Activated CD4-positive, alpha-beta memory T cell treated with anti-CD3 and anti-CD28 coated beads, Interleukin-2, amount 10 ng/mL, durations not matched to agents 7 days and 5 days (primary cell): Measurements from ENCODE around the gene RHOV. TPM values are rescaled to one million over a fixed set of nuclear protein-coding genes. Genes with fewer than 3 reads are reported as not detected.

Experiments
- CTCF ChIA-PET: fragments of 350-600 bp; sonication (Branson Sonifier 250); formaldehyde crosslinking; loops from one replicate; lab custom pipeline; 2021; ENCODE audit warnings: antibody characterized with exemption, inconsistent platforms; lab: Charles Lee
- POLR2A ChIA-PET: fragments of 350-600 bp; sonication (Branson Sonifier 250); formaldehyde crosslinking; loops from one replicate; lab custom pipeline; 2021; ENCODE audit warnings: antibody characterized with exemption; lab: Charles Lee
- DNase-seq: peaks from one replicate; pipeline ENCODE4 v3.0.0-alpha.2; 2020
- H3K27ac Mint-ChIP-seq: one replicate; pipeline ENCODE4 v1.8.0; 2021; ENCODE audit warnings: mild to moderate bottlenecking, mixed read lengths
- H3K27me3 Mint-ChIP-seq: one replicate; pipeline ENCODE4 v1.8.0; 2021; ENCODE audit warnings: mixed read lengths
- H3K36me3 Mint-ChIP-seq: one replicate; pipeline ENCODE4 v1.8.0; 2021; ENCODE audit warnings: low read depth, mixed read lengths
- H3K4me1 Mint-ChIP-seq: one replicate; pipeline ENCODE4 v1.8.0; 2021; ENCODE audit warnings: mixed read lengths
- H3K4me3 Mint-ChIP-seq: one replicate; pipeline ENCODE4 v1.8.0; 2021; ENCODE audit warnings: mild to moderate bottlenecking, mixed read lengths
- H3K9me3 Mint-ChIP-seq: one replicate; pipeline ENCODE4 v1.8.0; 2021; ENCODE audit warnings: mixed read lengths
- total RNA-seq, 2 experiments: library from RNA; stranded (reverse); gene quantifications; one replicate each; pipeline ENCODE4 v1.2.3, GENCODE V29; 2021

Gene RHOV
- total RNA-seq, 2 experiments from 2014 or later, result not detected

DNA sequence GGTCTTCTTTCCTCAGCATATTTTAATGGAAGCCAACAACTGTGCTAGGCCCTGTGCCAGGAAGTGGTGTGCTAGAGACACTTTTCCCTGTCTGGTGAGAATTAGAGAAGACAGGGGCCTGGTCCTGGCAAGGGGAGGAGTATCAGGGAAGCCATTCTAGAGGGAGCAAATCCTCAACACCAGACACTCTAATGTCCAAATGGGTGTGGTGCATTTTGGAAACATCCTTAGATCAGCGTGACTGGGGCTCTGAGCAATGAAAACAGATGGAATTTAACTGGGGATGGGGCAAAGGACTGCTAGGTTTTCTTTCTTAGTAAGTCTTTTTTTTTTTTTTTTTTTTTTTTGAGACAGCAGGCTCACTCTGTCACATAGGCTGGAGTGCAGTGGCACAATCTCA, 12.6 kb upstream of the RHOV start:
- Mint-ChIP-seq H3K9me3 (no peaks in the 10 kb centered on the region), H3K36me3 (no peaks in the 10 kb centered on the region), H3K27ac (no peak overlapping the region), H3K4me1 (peaks cover 14% of the 10 kb centered on the region), H3K4me3 (no peak overlapping the region), H3K27me3 (peaks cover 3% of the 10 kb centered on the region)
- ChIA-PET CTCF (interaction anchor here (3.3 kb wide), 1 partner anchor 28 kb away, joined by 32 read pairs; no protein-coding TSS in a partner anchor), POLR2A (no interaction called here)
- no peak for DNase-seq

DNA sequence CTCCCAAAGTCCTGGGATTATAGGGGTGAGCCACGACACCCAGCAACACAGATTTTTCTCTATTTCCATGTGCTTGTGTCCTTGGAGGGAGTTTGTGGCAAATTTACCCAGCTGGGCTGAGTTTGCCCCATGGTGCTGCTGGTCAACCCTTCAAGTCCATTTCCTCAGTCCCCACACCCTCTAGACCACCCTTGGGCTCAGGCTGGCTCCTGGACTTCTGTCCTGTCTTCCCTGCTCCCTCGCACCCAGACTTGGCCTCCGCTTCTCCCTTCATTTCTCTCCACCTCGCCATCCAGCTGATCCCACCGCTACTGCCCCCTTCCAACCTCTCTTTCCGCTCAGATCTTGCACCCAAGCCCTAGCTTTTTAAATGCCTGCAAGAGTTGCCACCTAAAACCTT, 7.3 kb upstream of the RHOV start:
- Mint-ChIP-seq H3K36me3 (no peaks in the 10 kb centered on the region), H3K9me3 (no peaks in the 10 kb centered on the region), H3K4me1 (peaks cover 21% of the 10 kb centered on the region), H3K27ac (no peak overlapping the region), H3K4me3 (no peak overlapping the region), H3K27me3 (peaks cover 6% of the 10 kb centered on the region)
- CTCF ChIA-PET, result interaction anchor here (1.3 to 7.4 kb wide), 4 partner anchors 11 to 26 kb away, joined by 3 to 41 read pairs (median 20); partner anchors contain the start of gene VPS18
- POLR2A ChIA-PET, result no interaction called here
- DNase-seq, result no peak

DNA sequence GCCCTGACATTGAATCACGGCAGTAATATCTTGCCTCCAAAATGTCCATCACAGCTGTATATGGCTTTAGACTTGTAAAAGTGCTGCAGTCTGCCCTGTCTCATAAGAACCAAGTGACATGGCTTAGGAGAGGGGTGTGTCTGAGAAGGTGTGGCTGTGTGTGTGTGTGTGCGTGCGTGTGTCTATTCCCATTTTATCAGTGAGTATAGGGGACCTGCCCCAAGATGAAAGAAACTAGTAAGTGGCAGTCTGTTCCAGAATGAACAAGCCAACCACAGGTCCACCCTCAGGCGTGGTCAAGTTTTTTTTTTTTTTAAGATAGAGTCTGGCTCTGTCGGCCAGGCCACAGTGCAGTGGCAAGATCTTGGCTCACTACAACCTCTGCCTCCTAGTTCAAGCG, 5.6 kb upstream of the RHOV start:
- Mint-ChIP-seq H3K9me3 (no peaks in the 10 kb centered on the region), H3K27me3 (peaks cover 10% of the 10 kb centered on the region), H3K27ac (no peak overlapping the region), H3K4me3 (no peak overlapping the region), H3K4me1 (peaks cover 14% of the 10 kb centered on the region), H3K36me3 (no peaks in the 10 kb centered on the region)
- ChIA-PET CTCF (interaction anchor here (7.4 kb wide), 1 partner anchor 15 kb away, joined by 41 read pairs; the partner anchor contains the start of gene VPS18), POLR2A (interaction anchor here (1.2 kb wide), 1 partner anchor 185 kb away, joined by 4 read pairs; the partner anchor contains the start of gene RAD51)
- no peak for DNase-seq

DNA sequence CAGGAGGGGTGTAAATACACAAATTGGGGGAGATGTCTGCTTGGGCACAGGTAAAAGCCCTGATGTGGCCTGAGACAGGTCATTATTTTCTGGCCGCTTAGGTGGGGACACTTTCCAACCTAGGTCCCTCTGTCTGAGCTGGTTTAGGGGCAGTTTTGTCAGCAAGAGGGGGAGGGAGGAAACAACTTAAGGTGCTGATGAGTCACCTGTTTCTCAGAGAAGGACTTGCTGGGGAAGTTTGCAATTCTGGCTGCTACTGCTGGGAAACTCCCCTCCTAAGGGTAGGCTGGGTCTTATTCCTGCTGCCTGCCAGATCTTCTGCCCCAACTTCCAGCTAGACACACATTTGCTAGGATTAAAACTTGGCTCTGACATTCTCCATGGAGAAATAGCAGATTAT, 4.8 kb upstream of the RHOV start:
- Mint-ChIP-seq H3K4me1 (peaks cover 13% of the 10 kb centered on the region), H3K36me3 (no peaks in the 10 kb centered on the region), H3K9me3 (no peaks in the 10 kb centered on the region), H3K4me3 (no peak overlapping the region), H3K27me3 (peaks cover 15% of the 10 kb centered on the region), H3K27ac (no peak overlapping the region)
- POLR2A ChIA-PET, result interaction anchor here (1.0 to 1.2 kb wide), 3 partner anchors 28 to 184 kb away, joined by 3 to 4 read pairs (median 3); partner anchors contain the start of gene RAD51
- DNase-seq, result no peak
- CTCF ChIA-PET, result interaction anchor here (7.4 kb wide), 1 partner anchor 16 kb away, joined by 41 read pairs; the partner anchor contains the start of gene VPS18

DNA sequence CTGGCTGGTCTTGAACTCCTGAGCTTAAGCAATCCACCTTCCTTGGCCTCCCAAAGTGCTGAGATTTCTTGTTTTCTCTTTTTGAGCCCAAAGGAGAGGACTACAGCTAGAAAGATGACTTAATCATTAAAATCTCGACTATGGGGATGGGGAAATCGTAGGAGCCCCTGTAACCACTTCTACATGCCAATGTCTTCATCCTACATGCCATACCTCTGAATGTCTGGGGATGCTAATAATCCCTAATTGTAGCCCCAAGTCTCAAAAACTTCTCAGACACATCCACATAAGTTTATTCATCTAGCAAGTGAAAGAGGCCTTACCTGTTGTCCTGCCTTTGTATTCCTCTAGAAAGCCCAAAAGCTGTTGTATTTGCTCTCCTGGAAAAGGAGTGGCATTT, 3.7 kb upstream of the RHOV start:
- POLR2A ChIA-PET, result interaction anchor here (1.0 to 1.7 kb wide), 3 partner anchors 17 to 50 kb away, joined by 3 to 7 read pairs (median 3); partner anchors contain the start of gene VPS18
- CTCF ChIA-PET, result interaction anchor here (0.8 to 7.4 kb wide), 3 partner anchors 14 to 134 kb away, joined by 3 to 41 read pairs (median 5); partner anchors contain the start of gene VPS18
- Mint-ChIP-seq H3K27ac (no peak overlapping the region), H3K4me3 (no peak overlapping the region), H3K27me3 (peaks cover 21% of the 10 kb centered on the region), H3K4me1 (peaks cover 19% of the 10 kb centered on the region), H3K36me3 (no peaks in the 10 kb centered on the region), H3K9me3 (no peaks in the 10 kb centered on the region)
- no peak for DNase-seq

DNA sequence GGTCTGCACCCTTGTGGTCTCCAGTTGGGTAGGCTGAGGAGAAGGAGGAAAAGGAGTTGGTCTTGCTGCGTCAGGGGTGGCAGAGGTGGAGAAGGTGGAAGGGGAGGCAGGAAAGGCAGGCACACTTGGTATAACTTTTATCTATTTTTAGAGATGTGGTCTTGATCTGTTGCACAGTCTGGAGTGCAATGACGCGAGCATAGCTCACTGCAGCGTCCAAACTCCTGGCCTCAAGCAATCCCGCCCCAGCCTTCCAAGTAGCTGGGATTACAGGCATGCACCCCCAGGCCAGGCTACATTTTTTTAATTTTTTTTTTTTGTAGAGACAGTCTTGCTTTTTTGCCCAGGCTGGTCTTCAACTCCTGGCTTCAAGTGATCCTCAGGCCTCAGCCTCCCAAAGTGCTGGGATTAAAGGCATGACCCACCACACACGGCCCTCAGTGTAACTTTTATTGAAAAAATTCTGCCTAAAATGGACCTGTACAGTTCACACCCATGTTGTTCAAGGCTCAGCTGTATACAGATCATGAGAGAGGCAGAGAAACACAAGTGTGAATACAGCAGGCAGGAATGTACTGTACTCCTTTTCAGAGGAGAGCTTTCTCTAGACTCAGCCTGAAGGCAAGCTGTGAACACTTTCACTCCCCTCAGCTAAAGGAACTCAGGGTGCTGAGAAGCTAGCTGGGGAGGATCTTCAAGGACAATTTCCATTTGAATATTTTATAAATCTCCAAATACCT, 2.1 kb upstream of the RHOV start:
- H3K4me3 Mint-ChIP-seq, result no peak overlapping the region
- no peaks in the 10 kb centered on the region for H3K9me3 Mint-ChIP-seq
- POLR2A ChIA-PET, result interaction anchor here (1.0 to 1.7 kb wide), 2 partner anchors 18 to 355 kb away, joined by 3 to 7 read pairs; partner anchors contain the start of genes CHP1 and VPS18
- no peaks in the 10 kb centered on the region for H3K36me3 Mint-ChIP-seq
- CTCF ChIA-PET, result interaction anchor here (1.7 to 7.4 kb wide), 2 partner anchors 16 to 19 kb away, joined by 5 to 41 read pairs; partner anchors contain the start of gene VPS18
- no peak overlapping the region for H3K27ac Mint-ChIP-seq
- H3K27me3 Mint-ChIP-seq, result peaks cover 27% of the 10 kb centered on the region
- H3K4me1 Mint-ChIP-seq, result peaks cover 26% of the 10 kb centered on the region
- no peak for DNase-seq

DNA sequence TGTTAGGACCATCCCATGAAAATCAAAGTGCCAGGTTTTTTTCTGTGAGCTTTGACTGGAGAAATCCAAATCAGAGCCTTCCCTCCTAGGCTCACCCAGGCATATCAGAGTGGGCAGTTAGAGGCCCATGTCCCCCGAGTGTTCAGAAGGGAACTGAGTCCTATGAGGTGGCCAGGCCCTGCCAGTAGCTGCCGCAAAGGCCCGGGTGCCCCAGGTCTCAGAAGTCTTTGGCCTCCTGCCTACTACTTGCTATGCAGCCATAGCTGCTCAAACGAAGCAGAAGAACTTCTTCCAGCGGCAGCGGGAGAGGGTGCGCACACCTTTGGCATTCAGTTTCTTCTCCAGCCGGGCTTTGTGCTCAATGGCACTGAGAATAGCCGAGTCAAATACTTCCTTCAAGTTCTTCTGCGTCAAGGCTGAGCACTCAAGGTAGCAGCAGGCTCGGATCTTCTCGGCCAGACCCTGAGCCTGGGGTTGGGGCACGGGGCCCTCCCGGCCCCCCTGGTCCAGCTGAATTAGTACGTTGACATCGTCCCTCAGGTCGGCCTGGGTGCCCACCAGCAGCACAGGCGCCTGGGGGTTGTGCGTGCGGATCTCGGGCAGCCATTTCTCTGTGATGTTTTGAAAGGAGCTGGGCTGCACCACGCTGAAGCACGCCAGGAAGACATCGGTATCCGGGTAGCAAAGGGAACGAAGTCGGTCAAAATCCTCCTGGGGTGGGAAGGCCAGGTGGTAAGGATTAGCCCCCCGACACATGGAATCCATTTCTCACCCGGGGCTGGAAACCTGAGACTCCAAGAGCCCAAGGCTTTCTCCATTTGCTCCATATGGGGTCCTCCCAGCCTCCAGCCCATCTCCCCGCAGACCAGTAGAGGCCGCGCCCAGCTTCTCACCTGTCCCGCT, 992 bp downstream of the RHOV start:
- H3K27ac Mint-ChIP-seq, result no peak overlapping the region
- ChIA-PET CTCF (interaction anchor here (0.6 to 3.1 kb wide), 10 partner anchors 9 to 311 kb away, joined by 3 to 18 read pairs (median 4); partner anchors contain the start of genes DNAJC17, VPS18 and ZFYVE19), POLR2A (interaction anchor here (0.6 to 1.6 kb wide), 5 partner anchors 9 to 423 kb away, joined by 3 to 6 read pairs (median 4); partner anchors contain the start of gene VPS18)
- peaks cover 27% of the 10 kb centered on the region for H3K27me3 Mint-ChIP-seq
- H3K36me3 Mint-ChIP-seq, result no peaks in the 10 kb centered on the region
- peaks cover 16% of the 10 kb centered on the region for H3K4me1 Mint-ChIP-seq
- peak overlapping the region; percentile 69 for H3K4me3 Mint-ChIP-seq
- H3K9me3 Mint-ChIP-seq, result no peaks in the 10 kb centered on the region
- no peak for DNase-seq

DNA sequence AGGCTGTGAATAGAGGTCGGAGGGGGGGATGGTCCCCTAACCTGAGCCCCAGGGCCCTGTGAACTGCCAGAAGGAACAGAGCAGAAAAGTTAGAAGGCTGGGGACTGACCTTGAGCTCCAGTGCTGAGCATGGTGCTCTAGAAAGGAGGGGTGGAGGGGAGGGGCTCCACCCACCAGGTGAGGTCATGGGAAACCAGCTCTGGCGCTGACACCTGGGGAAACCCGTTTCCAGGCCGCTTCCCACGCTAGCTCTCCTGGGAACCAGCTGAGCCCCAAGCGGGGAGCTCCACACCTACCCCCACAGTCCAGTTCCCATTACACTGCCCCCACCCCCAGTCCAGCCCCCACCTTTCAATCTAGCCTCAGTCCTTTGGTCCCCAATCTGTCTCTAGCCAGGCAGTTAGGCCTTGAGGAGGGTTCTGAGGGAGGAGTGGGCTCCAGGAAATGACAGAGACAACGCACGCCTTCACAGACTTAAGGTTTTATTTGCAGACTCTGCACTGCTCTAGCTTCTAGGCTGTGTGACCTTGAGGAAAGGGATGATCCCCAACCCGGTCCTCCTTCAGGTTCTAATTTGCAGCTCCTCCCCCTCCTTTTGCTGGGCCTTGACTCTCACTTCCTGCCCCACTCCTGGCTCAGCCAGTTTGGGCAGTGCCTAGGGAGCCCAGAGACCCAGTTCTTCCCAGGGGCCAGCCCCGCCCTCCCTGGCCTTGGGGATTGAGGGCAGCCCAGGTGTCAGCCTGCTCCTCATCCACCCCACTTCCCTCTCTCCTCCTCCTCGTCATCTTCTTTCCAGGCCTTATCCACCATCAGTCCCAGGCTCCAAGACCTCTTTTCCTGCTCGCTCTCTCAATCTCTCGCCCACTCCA, 2.1 kb downstream of the RHOV start:
- POLR2A ChIA-PET, result interaction anchor here (0.9 to 1.6 kb wide), 5 partner anchors 10 to 128 kb away, joined by 3 to 4 read pairs (median 3); no protein-coding TSS in a partner anchor
- H3K4me3 Mint-ChIP-seq, result no peak overlapping the region

DNA sequence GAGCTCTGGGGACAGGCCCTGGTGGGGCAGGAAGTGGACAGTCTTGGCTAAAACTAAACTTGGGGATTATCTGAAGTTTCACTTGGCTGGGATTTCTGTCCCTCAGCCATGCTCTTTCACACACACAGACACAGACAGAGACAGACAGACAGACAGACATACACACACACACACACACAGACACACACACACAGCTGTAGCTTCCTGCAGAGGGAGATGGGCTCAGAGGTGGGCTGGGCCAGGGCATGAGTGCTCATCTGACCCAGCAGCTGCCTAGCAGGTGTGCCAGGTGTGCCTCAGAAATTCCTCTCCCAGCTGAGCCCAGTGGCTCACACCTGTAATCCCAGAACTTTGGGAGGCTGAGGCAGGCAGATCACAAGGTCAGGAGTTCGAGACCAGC, 3.3 kb downstream of the RHOV start:
- POLR2A ChIA-PET, result interaction anchor here (1.1 to 1.3 kb wide), 2 partner anchors 8 to 12 kb away, joined by 3 read pairs; no protein-coding TSS in a partner anchor
- H3K27ac Mint-ChIP-seq, result no peak overlapping the region
- no peaks in the 10 kb centered on the region for H3K36me3 Mint-ChIP-seq
- H3K4me3 Mint-ChIP-seq, result no peak overlapping the region
- H3K9me3 Mint-ChIP-seq, result no peaks in the 10 kb centered on the region
- CTCF ChIA-PET, result interaction anchor here (1.6 kb wide), 1 partner anchor 21 kb away, joined by 8 read pairs; no protein-coding TSS in a partner anchor
- peaks cover 16% of the 10 kb centered on the region for H3K4me1 Mint-ChIP-seq
- DNase-seq, result no peak
- peaks cover 22% of the 10 kb centered on the region for H3K27me3 Mint-ChIP-seq

More for the DNA sequence above, 2.1 kb downstream of the RHOV start:
- no peak for DNase-seq
- Mint-ChIP-seq H3K4me1 (peaks cover 16% of the 10 kb centered on the region), H3K9me3 (no peaks in the 10 kb centered on the region), H3K36me3 (no peaks in the 10 kb centered on the region), H3K27me3 (peaks cover 27% of the 10 kb centered on the region), H3K27ac (no peak overlapping the region)
- CTCF ChIA-PET, result interaction anchor here (1.1 to 3.1 kb wide), 3 partner anchors 20 to 22 kb away, joined by 8 to 18 read pairs (median 8); partner anchors contain the start of gene VPS18

DNA sequence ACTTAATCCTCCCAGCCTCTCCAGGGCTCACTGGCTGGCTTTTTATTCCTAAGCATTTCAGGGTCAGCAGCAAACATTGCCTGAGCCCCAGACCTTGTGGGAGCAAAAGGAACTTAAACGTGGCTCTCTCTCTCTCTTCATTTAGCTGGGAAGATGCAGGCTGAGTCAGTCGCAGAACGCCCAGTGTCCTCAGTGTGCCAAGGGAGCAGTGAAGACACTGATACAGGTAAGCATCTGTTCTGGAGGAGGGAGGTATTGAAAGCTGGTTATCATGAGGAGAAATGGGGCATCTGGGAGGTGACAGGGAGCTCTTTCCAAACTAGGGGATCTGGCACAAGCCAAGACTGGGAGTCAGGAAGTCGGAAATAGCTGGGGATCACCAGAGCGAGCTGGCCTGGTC, 4.3 kb downstream of the RHOV start:
- POLR2A ChIA-PET, result interaction anchor here (1.1 kb wide), 1 partner anchor 11 kb away, joined by 3 read pairs; no protein-coding TSS in a partner anchor
- Mint-ChIP-seq H3K36me3 (no peaks in the 10 kb centered on the region), H3K9me3 (no peaks in the 10 kb centered on the region), H3K27ac (no peak overlapping the region), H3K4me1 (peaks cover 16% of the 10 kb centered on the region), H3K27me3 (peaks cover 20% of the 10 kb centered on the region), H3K4me3 (no peak overlapping the region)
- no peak for DNase-seq
- CTCF ChIA-PET, result interaction anchor here (0.9 kb wide), 1 partner anchor 23 kb away, joined by 3 read pairs; no protein-coding TSS in a partner anchor

DNA sequence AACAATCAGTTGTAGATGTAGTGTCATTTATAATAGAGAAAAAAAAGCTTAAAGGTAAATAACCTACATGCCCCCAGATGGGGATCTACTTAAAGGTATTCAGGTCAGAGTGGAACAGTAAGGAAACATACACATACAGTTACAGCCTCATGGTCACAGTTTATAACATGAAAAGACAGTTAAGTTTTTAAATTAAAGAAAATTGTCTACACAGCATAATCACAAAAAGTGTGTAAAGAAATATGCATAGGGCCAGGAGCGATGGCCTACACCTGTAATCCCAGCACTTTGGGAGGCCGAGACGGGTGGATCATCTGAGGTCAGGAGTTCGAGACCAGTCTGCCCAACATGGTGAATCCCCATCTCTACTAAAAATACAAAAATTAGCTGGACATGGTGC, 6.8 kb downstream of the RHOV start:
- CTCF ChIA-PET, result interaction anchor here (1.0 kb wide), 1 partner anchor 12 kb away, joined by 3 read pairs; no protein-coding TSS in a partner anchor
- H3K4me3 Mint-ChIP-seq, result no peak overlapping the region
- peaks cover 3% of the 10 kb centered on the region for H3K4me1 Mint-ChIP-seq
- H3K27ac Mint-ChIP-seq, result no peak overlapping the region
- POLR2A ChIA-PET, result interaction anchor here (1.7 kb wide), 1 partner anchor 9 kb away, joined by 3 read pairs; no protein-coding TSS in a partner anchor
- no peaks in the 10 kb centered on the region for H3K36me3 Mint-ChIP-seq
- no peaks in the 10 kb centered on the region for H3K9me3 Mint-ChIP-seq
- peaks cover 4% of the 10 kb centered on the region for H3K27me3 Mint-ChIP-seq
- no peak for DNase-seq
